ENCODE results near the gene NRDC.

Gene NRDC

GRCh38 chr1:51761351-51761750, 117.2 kb downstream of the NRDC start:
- no peak for DNase-seq (ENCODE audit: low read depth)

- peak; percentile 39 for DNase-seq (ENCODE audit: low read depth)
These were observed 117.7 kb downstream of the NRDC start for GRCh38 chr1:51760872-51761271.

GRCh38 chr1:51758310-51758709, 120.2 kb downstream of the NRDC start:
- no peak for DNase-seq (ENCODE audit: low read depth)

- DNase-seq (ENCODE audit: low read depth), result no peak
These were observed 122.2 kb downstream of the NRDC start for GRCh38 chr1:51756290-51756689.

- no peak for DNase-seq (ENCODE audit: low read depth)
These were observed 123.1 kb downstream of the NRDC start for GRCh38 chr1:51755437-51755836.

GRCh38 chr1:51754666-51755065, 123.9 kb downstream of the NRDC start:
- no peak for DNase-seq (ENCODE audit: low read depth)

- DNase-seq (ENCODE audit: low read depth), result no peak
These were observed 124.6 kb downstream of the NRDC start for GRCh38 chr1:51753969-51754368.

GRCh38 chr1:51752073-51752948, 126.2 kb downstream of the NRDC start:
- DNase-seq (ENCODE audit: low read depth), result no peak

GRCh38 chr1:51750729-51751128, 127.8 kb downstream of the NRDC start:
- DNase-seq (ENCODE audit: low read depth), result peak; percentile 68

GRCh38 chr1:51750218-51750617, 128.3 kb downstream of the NRDC start:
- peak; percentile 48 for DNase-seq (ENCODE audit: low read depth)

GRCh38 chr1:51749151-51749550, 129.4 kb downstream of the NRDC start:
- no peak for DNase-seq (ENCODE audit: low read depth)

GRCh38 chr1:51745304-51745570, 133.3 kb downstream of the NRDC start:
- no peak for DNase-seq (ENCODE audit: low read depth)

GRCh38 chr1:51744506-51745303, 133.8 kb downstream of the NRDC start:
- DNase-seq (ENCODE audit: low read depth), result no peak

GRCh38 chr1:51741121-51741681, 137.3 kb downstream of the NRDC start:
- DNase-seq (ENCODE audit: low read depth), result no peak

GRCh38 chr1:51740652-51741051, 137.9 kb downstream of the NRDC start:
- no peak for DNase-seq (ENCODE audit: low read depth)
